GM19328 (cell line): Measurements from ENCODE around the gene PGGHG.

ENCODE experiments used
- ATAC-seq: cut with Tn5 transposase; IDR thresholded peaks from one replicate; pipeline ENCODE4 v1.9.1; 2021; ENCODE audit warnings: mild to moderate bottlenecking, moderate library complexity; ENCODE audit not compliant: unreplicated experiment

PGGHG gene

DNA sequence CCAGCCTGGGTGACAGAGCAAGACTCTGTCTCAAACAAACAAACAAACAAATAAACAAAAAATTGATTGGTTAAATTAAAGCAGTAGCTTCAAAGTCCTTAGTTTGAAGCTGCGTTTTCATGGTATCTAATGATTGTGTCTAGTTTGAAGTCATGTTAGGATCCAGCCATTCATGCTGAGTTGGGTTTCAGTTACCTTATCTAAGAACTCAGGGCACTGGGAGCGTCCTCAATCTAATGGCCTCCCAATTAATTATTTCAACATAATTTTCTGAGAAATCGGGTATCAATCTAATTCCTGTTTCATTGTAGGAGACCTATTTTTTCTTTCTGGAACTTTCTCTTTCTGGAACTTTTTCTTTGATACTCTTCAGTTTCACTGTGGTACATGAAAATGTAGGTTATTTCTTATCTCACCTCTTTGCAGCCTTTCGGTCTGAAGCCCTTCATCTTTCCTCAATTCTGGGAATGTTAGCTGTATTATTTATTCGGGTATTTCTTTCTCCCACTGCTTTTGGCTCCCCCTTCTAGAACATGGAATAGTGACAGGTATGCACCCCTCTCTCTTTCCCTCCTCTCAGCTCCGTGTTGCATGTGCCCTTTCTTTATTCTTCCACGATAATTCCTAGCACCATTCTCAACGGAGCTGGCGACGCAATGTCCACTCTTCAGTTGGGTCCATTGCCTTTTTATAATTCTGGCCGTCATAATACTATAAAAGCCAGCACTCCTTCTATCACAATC lies 56.1 kb downstream of the PGGHG start:
- no peak for ATAC-seq
